HG02852 (cell line): ENCODE results near the gene PAQR8.
"Not testable (repeated sequence)": the region's sequence is repeated elsewhere in the genome, so short reads cannot be mapped to it uniquely, and the experiment has no call there.

Experiments used
- ATAC-seq: cut with Tn5 transposase; IDR thresholded peaks from one replicate; pipeline ENCODE4 v1.9.1; 2021; ENCODE audit warnings: mild to moderate bottlenecking, moderate library complexity; ENCODE audit not compliant: unreplicated experiment

PAQR8 gene

GRCh38 chr6:52405243-52405642, 43.3 kb downstream of the PAQR8 start:
- no peak for ATAC-seq

- peak; percentile 57 for ATAC-seq
These were observed 45.5 kb downstream of the PAQR8 start for GRCh38 chr6:52407467-52407866.

GRCh38 chr6:52409499-52409898, 47.5 kb downstream of the PAQR8 start:
- ATAC-seq: no peak

- ATAC-seq: no peak
These were observed 49.0 kb downstream of the PAQR8 start for GRCh38 chr6:52410979-52411378.

GRCh38 chr6:52411911-52412310, 50.0 kb downstream of the PAQR8 start:
- ATAC-seq: no peak

GRCh38 chr6:52415333-52415732, 53.4 kb downstream of the PAQR8 start:
- no peak for ATAC-seq

GRCh38 chr6:52415917-52416628, 54.1 kb downstream of the PAQR8 start:
- ATAC-seq: no peak

- no peak for ATAC-seq
These were observed 54.7 kb downstream of the PAQR8 start for GRCh38 chr6:52416629-52417151.

GRCh38 chr6:52417675-52418111, 55.7 kb downstream of the PAQR8 start:
- ATAC-seq: no peak

- ATAC-seq: no peak
These were observed 56.7 kb downstream of the PAQR8 start for GRCh38 chr6:52418606-52419005.

- peak; percentile 91 for ATAC-seq
These were observed 58.1 kb downstream of the PAQR8 start, which contains the start of gene EFHC1 for GRCh38 chr6:52419809-52420667. TSS of gene EFHC1 (plus strand) at chr6:52420342. CDS start at chr6:52420411, 69 bp downstream.

GRCh38 chr6:52420668-52421358, 58.9 kb downstream of the PAQR8 start:
- ATAC-seq: no peak

- no peak for ATAC-seq
These were observed 60.2 kb downstream of the PAQR8 start for GRCh38 chr6:52422156-52422555.

- ATAC-seq: no peak
These were observed 61.5 kb downstream of the PAQR8 start for GRCh38 chr6:52423448-52423847.

GRCh38 chr6:52423971-52424381, 62.0 kb downstream of the PAQR8 start:
- no peak for ATAC-seq

GRCh38 chr6:52424513-52424912, 62.6 kb downstream of the PAQR8 start:
- no peak for ATAC-seq

GRCh38 chr6:52426667-52427066, 64.7 kb downstream of the PAQR8 start:
- no peak for ATAC-seq

- ATAC-seq: not testable (repeated sequence)
These were observed 71.3 kb downstream of the PAQR8 start for GRCh38 chr6:52433294-52433693.

GRCh38 chr6:52435345-52435744, 73.4 kb downstream of the PAQR8 start:
- ATAC-seq: no peak

- ATAC-seq: no peak
These were observed 77.0 kb downstream of the PAQR8 start for GRCh38 chr6:52438926-52439325.

- no peak for ATAC-seq
These were observed 92.6 kb downstream of the PAQR8 start for GRCh38 chr6:52454556-52454955.
